RWPE1 (cell line): ENCODE measurements around the gene PIK3AP1.

Source experiments
- CTCF ChIA-PET: fragments of 350-600 bp; sonication (Branson Sonifier 250); formaldehyde crosslinking; extraction: SDS; loops from one replicate; lab custom pipeline; 2021; lab: Yijun Ruan, JAX
- POLR2A ChIA-PET: fragments of 400-600 bp; formaldehyde crosslinking; extraction: SDS; loops from one replicate; lab custom pipeline; 2020; ENCODE audit warnings: antibody characterized with exemption; ENCODE audit not compliant: low non-redundant PET; lab: Yijun Ruan, JAX
- DNase-seq: peaks from one replicate; pipeline ENCODE4 v3.0.0; 2012; ENCODE audit warnings: low spot score
- H3K27ac ChIP-seq: fragments of 450-650 bp; 2 replicates; pipeline ENCODE4 v1.5.1; 2017
- TF ChIP-seq, protein P1 (sequence below): fragments of 450-650 bp; conservative IDR thresholded peaks from 2 replicates; pipeline ENCODE4 v1.5.1; 2017; ENCODE audit warnings: low read depth, mild to moderate bottlenecking

PIK3AP1 gene

GRCh38 chr10:96663797-96664196 is 56.5 kb downstream of the PIK3AP1 start:
- POLR2A ChIA-PET = no interaction called here
- no peak for DNase-seq
- TF ChIP-seq, protein P1, sequence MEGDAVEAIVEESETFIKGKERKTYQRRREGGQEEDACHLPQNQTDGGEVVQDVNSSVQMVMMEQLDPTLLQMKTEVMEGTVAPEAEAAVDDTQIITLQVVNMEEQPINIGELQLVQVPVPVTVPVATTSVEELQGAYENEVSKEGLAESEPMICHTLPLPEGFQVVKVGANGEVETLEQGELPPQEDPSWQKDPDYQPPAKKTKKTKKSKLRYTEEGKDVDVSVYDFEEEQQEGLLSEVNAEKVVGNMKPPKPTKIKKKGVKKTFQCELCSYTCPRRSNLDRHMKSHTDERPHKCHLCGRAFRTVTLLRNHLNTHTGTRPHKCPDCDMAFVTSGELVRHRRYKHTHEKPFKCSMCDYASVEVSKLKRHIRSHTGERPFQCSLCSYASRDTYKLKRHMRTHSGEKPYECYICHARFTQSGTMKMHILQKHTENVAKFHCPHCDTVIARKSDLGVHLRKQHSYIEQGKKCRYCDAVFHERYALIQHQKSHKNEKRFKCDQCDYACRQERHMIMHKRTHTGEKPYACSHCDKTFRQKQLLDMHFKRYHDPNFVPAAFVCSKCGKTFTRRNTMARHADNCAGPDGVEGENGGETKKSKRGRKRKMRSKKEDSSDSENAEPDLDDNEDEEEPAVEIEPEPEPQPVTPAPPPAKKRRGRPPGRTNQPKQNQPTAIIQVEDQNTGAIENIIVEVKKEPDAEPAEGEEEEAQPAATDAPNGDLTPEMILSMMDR = no peak
- CTCF ChIA-PET = interaction anchor here (1.3 kb wide), 1 partner anchor 23 kb away, joined by 4 read pairs; no protein-coding TSS in a partner anchor
- no peak overlapping the region for H3K27ac ChIP-seq

- ChIA-PET CTCF (interaction anchor here (0.6 kb wide), 1 partner anchor 11 kb away, joined by 3 read pairs; no protein-coding TSS in a partner anchor), POLR2A (no interaction called here)
- DNase-seq = no peak
- TF ChIP-seq, protein P1 = no peak
- no peak overlapping the region for H3K27ac ChIP-seq
Measured at GRCh38 chr10:96661632-96662031, 58.7 kb downstream of the PIK3AP1 start.

- TF ChIP-seq, protein P1 = no peak
- ChIA-PET POLR2A (no interaction called here), CTCF (no interaction called here)
- DNase-seq = no peak
- no peak overlapping the region for H3K27ac ChIP-seq
Measured at GRCh38 chr10:96660297-96660696, 60.0 kb downstream of the PIK3AP1 start.

- TF ChIP-seq, protein P1 = no peak
- ChIA-PET POLR2A (no interaction called here), CTCF (no interaction called here)
- DNase-seq = no peak
- H3K27ac ChIP-seq = no peak overlapping the region
Measured at GRCh38 chr10:96658844-96659243, 61.5 kb downstream of the PIK3AP1 start.

DNA sequence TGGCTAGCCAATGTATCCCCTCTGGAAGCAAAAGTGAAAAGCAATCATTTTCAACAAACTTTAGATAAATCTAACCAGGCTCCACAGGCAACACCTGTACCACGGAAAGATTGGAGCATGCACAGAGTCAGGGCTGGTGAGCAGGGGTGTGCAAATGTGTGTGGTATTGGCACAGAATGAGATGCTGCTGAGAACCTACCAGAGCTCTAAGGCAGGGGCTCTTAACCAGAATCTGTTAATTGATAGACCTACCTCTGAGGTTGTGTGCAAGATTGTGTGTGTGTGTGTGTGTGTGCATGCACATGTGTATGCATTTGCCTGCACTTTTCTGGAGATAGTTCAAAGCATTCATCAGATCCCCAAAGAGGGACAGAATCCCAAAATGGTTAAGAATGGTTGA is 62.9 kb downstream of the PIK3AP1 start:
- ChIA-PET POLR2A (no interaction called here), CTCF (interaction anchor here (0.6 kb wide), 1 partner anchor 17 kb away, joined by 3 read pairs; no protein-coding TSS in a partner anchor)
- DNase-seq = no peak
- no peak overlapping the region for H3K27ac ChIP-seq
- TF ChIP-seq, protein P1 = no peak

- POLR2A ChIA-PET = no interaction called here
- TF ChIP-seq, protein P1 = no peak
- H3K27ac ChIP-seq = no peak overlapping the region
- CTCF ChIA-PET = interaction anchor here (0.6 kb wide), 1 partner anchor 16 kb away, joined by 3 read pairs; no protein-coding TSS in a partner anchor
- no peak for DNase-seq
Measured at GRCh38 chr10:96656839-96657238, 63.5 kb downstream of the PIK3AP1 start.
